ENCODE measurements around the gene TRIM38.
A peak's percentile ranks its signal among the peaks of the same experiment; 100 is the strongest.
"Not testable (repeated sequence)": the region's sequence is repeated elsewhere in the genome, so short reads cannot be mapped to it uniquely, and the experiment has no call there.

Gene TRIM38

DNA sequence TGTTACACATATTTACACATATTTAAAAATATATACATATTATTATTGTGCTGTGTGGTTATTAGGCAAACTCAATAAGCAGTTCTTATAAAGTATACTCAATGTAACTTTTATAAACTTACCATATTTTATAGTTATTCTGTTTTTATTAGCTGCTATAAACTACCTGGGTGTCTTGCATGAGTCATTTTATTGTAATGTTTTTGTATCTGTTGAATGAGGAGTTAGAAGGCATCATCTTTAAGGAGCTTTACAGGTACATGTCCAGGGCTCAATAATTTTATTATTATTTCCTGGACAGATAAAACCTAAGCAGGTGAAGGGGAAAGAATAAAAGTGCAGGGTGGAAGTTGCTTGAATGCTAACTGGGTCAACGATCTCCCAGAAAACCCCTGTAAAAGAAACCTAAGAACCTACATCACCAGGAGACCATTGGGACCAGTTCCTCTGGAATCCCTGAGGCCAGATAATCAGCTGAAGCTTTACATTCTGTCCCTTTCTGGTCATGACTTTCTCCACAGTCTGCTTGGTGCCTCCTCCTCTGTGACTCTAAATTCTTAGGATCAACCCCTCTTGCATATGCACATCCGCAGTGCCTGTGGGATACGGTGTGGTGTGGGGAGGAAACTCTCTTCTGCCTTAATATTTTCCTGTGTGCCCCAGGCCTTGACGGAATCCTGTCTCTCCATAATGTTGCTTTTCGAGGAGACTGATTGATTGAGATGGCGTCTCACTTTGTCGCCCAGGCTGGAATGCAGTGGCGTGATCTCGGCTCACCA, 38.0 kb downstream of the TRIM38 start:
- H3K4me3 ChIP-seq (ENCODE audit: control insufficient read depth, low read depth, low read length): no peak overlapping the region
- no peak for DNase-seq (ENCODE audit: low read depth)
- TF ChIP-seq, protein P1, sequence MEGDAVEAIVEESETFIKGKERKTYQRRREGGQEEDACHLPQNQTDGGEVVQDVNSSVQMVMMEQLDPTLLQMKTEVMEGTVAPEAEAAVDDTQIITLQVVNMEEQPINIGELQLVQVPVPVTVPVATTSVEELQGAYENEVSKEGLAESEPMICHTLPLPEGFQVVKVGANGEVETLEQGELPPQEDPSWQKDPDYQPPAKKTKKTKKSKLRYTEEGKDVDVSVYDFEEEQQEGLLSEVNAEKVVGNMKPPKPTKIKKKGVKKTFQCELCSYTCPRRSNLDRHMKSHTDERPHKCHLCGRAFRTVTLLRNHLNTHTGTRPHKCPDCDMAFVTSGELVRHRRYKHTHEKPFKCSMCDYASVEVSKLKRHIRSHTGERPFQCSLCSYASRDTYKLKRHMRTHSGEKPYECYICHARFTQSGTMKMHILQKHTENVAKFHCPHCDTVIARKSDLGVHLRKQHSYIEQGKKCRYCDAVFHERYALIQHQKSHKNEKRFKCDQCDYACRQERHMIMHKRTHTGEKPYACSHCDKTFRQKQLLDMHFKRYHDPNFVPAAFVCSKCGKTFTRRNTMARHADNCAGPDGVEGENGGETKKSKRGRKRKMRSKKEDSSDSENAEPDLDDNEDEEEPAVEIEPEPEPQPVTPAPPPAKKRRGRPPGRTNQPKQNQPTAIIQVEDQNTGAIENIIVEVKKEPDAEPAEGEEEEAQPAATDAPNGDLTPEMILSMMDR (conservative IDR thresholded peaks at IDR 0.05; ENCODE audit: control insufficient read depth, insufficient read depth, low read depth, low read length): no peak

DNA sequence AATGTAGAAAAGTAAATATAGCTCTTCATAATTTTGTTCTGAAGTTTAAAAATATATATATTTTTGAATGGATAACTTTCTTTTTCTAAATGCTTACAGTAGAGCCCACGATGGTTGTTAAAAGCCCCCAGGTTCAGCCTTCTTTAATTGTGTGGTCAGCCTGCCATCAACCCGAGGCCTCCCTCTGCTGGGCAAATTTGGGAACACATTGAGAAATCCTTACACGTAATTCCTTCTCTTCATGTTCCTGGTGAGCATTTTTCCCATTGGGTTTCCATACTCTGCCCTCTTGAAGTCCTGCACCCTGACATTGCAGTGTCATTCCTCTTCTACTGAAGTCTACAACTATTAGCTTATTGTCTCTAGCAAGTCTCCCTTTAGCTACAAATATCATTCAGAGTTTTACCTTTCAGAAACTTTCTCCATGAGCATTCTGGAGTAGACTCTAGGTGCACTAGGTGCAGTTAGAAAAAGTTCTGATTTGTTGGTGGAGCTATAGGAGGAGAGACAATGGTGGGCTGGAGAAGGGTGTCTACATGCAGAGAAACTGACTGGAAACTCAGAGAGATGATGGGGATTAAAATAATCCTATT, 40.6 kb downstream of the TRIM38 start:
- no peak overlapping the region for H3K4me3 ChIP-seq (ENCODE audit: control insufficient read depth, low read depth, low read length)
- TF ChIP-seq, protein P1 (conservative IDR thresholded peaks at IDR 0.05; ENCODE audit: control insufficient read depth, insufficient read depth, low read depth, low read length): peak; percentile 86
- DNase-seq (ENCODE audit: low read depth): peak; percentile 64

DNA sequence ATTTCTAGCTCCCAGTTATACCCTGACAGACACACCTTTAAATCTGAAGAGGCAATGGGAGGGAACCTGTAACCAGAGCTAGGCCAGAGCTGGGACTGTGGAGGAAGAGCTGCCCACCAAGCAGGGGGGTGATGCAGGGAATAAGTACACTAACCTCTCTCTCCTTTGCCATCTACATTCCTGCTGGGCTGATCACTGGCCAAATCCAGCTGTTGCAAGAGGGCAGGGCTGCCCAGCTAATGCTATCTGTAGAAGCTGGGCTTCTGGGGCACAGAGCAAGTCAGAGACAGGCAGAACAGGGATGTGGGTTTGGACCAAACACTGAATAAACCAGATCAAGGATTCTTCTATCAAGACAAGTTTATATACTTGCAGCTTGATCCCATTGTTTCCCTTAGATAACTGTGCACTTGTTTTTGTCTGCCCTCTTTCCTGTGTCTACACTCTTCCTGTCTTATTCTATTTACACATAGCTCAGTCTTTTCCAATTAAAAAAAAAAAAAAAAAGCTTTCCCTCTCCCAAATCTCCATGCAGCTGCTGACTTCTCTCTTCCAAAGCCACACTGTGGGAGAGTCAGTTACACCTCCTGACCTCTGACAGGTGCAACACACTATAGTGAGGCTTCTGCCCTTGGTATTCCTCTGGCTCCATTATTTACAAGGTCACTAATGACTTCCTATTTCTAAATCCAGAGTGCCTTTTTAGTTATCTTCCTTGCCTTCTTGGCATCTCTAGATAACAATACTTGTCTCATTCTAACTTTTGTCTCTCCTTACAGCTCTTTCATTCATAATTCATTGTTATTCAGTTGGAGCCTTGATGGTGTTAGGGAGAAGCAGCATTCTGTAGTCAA, 43.7 kb downstream of the TRIM38 start:
- TF ChIP-seq, protein P1 (conservative IDR thresholded peaks at IDR 0.05; ENCODE audit: control insufficient read depth, insufficient read depth, low read depth, low read length): no peak
- H3K4me3 ChIP-seq (ENCODE audit: control insufficient read depth, low read depth, low read length): no peak overlapping the region
- DNase-seq (ENCODE audit: low read depth): no peak

GRCh38 chr6:26006940-26007305, 44.3 kb downstream of the TRIM38 start:
- H3K4me3 ChIP-seq (ENCODE audit: control insufficient read depth, low read depth, low read length); DNase-seq (ENCODE audit: low read depth): not testable (repeated sequence)

GRCh38 chr6:26008470-26008869, 45.9 kb downstream of the TRIM38 start:
- H3K4me3 ChIP-seq (ENCODE audit: control insufficient read depth, low read depth, low read length): no peak overlapping the region
- DNase-seq (ENCODE audit: low read depth): no peak
- TF ChIP-seq, protein P1 (conservative IDR thresholded peaks at IDR 0.05; ENCODE audit: control insufficient read depth, insufficient read depth, low read depth, low read length): no peak

DNA sequence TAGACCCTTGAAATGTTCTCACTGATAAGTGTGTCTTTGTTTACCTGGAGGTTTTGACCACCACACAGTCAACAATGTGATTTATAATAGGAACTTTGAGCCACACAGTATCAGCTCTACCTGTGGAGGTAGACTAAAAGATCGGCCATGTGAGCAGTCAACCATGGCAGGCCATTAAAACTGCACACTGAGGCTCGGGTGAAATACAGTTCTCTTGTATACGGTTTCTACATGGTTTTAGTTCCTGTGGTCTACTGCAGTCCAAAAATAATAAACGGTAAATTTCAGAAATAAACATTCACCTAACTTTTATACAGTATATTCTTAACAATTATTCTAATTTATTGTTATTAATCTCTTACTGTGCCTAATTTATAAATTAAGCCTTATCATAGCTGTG, 47.2 kb downstream of the TRIM38 start:
- TF ChIP-seq, protein P1 (conservative IDR thresholded peaks at IDR 0.05; ENCODE audit: control insufficient read depth, insufficient read depth, low read depth, low read length): no peak
- DNase-seq (ENCODE audit: low read depth): no peak
- no peak overlapping the region for H3K4me3 ChIP-seq (ENCODE audit: control insufficient read depth, low read depth, low read length)

DNA sequence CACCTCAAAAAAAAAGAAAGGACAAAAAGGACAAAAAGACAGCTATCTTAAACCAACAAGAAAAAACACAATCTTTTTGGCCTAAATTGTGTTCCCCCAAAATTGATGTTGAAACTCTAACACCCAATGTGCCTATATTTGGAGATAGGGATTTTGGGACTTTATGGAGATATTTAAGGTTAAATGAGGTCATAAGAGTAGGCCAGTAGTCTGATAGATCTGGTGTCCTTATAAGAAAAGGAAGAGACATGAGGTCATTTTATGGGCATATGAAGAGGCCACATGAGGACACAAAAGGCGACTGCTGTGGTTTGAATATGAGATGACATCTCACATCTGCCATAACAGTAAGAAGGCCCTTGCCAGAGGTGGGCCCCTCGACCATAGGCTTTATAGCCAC, 49.5 kb downstream of the TRIM38 start:
- DNase-seq (ENCODE audit: low read depth): no peak
- TF ChIP-seq, protein P1 (conservative IDR thresholded peaks at IDR 0.05; ENCODE audit: control insufficient read depth, insufficient read depth, low read depth, low read length): no peak
- H3K4me3 ChIP-seq (ENCODE audit: control insufficient read depth, low read depth, low read length): no peak overlapping the region

GRCh38 chr6:26014386-26014785, 51.8 kb downstream of the TRIM38 start:
- H3K4me3 ChIP-seq (ENCODE audit: control insufficient read depth, low read depth, low read length); DNase-seq (ENCODE audit: low read depth): not testable (repeated sequence)
